SKM-1 (cell line): Measurements from ENCODE around the gene PBX1.

Experiments used
- DNase-seq: peaks from one replicate; lab custom pipeline; 2025; ENCODE audit not compliant: unreplicated experiment; lab: John Stamatoyannopoulos, UW

PBX1 gene

DNA sequence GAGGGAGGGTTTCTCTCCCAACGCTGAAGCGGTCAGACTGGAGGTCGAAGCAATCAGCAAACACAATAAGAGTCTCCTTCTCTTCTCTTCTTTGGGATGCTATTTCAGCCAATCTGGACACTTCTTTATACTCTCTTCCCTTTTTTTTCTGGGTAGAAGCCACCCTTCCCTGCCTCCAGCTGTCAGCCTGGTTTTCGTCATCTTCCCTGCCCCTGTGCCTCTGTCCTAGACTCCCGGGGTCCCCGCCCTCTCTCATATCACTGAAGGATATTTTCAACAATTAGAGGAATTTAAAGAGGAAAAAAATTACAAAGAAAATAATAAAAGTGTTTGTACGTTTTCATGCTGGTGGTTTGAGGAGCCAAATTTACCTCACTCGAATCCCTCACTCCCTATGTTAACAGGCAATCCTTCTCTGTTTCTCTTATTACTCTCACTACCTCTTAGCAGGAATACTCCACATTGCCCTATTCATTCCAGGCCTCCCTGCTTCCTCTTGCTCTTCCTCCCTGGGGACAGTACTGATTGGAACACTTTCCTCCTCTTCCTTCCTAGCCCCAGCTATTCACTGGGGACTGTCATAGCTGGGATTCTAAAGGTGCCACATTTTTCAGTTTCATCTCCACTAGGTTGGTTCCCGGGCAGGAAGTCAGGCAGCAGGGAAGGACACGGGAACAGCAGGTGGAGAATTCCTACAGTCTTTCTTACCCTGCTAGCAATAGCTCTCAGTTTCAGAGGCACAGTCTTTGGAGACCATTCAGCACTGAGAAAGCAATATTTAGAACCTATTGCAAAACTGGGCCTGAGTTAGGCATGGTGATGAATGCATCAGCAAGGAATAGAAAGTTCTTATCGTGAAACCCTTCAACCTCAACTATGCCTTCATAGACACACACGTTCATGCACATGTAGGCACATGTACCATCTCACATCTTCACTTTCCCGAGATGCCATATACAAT lies 288.0 kb downstream of the PBX1 start:
- DNase-seq: no peak

DNA sequence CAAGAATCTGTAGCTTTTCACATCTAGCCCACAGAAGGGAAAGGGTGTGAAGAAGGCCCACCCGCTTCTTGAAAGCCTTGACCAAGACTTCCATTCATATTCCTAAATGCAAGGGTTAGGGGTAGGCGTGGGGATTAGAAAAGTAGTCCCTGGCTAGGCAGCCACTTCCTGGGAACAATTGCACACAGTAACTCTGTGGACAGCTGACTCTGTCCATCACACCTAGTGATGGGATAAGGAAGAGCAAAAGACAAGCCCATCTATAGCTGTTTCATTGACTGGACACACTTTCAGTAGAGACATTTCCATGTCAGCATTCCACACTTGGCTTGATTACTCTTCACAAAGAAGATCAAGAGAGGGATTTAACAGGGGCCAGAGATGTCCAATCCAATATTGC lies 294.2 kb downstream of the PBX1 start:
- DNase-seq: no peak

DNA sequence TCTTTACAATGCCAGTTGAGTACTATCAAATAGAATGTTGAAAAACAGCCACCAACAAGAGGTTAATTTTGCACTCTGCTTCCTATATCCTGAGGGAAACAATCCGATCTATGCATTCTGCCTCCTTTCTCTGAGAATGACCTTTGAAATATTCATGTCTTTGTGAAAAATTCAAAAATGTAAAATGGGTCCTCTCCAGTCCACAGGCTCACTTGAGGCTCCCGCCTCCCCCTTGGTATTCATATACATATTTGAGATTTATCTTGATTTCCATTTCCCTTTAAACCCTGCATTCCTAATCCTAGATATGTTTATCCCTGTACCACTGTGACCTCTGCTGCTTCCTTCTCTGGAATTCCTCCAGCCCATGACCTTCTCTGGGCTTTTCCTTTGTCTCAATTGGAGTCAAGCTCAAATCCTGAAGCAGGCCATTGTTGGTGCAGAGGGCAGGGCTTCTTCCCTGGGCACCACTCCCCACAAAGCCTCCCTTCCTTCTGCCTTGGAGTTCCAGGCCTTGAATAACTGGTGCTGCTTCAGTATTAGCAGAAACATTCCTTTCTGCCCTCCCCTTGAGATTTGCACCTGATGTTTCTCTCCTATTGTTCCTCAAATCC lies 296.8 kb downstream of the PBX1 start:
- no peak for DNase-seq

DNA sequence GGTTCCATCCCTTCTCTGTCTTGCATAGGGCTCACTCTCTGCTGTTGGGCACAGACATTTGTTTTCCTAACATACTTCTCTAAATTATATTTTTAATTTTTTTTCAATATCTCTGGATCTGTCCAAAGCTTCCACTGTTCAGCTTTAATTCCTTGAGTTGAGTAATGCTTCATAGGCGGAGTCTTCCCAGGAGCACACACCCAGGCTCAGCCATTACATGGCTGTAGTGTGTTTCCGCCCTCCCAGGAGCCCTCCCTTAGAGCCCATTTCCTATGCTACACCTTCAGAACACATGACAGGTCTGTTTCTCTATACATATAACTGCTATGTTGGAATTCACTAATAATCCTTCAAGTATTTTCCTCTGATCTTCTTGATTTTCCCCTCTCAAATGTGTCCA lies 297.4 kb downstream of the PBX1 start:
- DNase-seq: no peak

DNA sequence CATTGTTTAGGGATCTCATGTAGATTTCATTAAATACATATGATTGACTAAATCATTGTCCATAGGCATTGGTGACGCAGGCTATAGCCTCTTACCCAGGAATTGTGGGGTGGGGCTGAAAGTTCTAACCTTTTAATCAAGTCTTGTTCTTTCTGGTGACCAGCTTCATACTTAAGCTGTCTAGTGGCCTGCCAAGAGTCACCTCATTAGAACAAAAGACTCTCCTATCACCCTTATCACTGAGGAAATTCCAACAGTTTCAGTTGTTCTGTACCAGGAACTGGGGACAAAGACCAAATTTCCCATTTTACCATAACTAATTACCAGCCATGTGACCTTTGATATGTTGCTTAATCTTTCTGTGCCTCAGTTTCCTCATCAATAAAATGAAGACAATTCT lies 298.5 kb downstream of the PBX1 start:
- no peak for DNase-seq

DNA sequence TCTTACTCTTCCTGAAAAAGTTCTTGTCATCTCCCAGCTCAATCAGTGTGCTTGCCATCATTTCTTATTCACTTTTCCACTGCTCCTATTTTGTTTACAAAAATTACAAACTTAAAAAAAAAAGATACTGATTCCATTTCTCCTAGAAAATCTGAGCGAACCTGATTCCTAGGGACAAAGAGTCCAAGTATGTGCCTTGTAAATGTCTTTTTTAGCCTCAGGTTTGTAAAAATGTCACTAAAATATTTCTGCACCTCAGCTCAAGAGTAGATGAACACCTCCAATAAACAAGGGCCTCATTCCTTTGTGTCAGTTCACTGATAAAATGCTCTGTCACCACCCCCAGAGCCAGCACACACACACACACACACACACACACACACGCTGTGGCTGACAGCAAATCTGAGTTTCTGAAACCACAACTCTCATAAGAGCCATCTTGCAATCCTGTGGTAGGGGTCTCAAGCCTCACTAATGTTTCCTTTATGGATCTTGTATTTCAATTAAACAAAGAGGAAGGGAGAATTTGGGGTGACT lies 299.2 kb downstream of the PBX1 start:
- no peak for DNase-seq

DNA sequence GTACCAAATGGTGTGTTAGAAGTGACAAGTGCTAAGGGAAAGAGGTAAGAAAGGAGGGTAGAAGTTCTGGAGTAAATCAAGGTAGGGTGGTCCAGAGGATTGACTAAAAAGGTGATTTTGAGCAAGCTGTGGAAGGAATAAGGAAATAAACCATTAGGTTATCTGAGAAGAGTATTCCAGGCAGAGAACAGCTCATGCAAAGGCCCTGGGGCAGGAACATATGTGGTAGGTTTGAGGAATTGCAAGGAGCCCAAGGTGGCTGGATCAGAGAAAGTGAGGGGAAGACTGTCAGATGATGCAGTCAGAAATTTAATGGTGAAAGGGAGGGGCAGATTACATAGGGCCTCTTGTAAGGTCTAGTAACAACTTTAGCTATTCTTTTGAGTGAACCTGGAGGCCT lies 302.6 kb downstream of the PBX1 start:
- no peak for DNase-seq

DNA sequence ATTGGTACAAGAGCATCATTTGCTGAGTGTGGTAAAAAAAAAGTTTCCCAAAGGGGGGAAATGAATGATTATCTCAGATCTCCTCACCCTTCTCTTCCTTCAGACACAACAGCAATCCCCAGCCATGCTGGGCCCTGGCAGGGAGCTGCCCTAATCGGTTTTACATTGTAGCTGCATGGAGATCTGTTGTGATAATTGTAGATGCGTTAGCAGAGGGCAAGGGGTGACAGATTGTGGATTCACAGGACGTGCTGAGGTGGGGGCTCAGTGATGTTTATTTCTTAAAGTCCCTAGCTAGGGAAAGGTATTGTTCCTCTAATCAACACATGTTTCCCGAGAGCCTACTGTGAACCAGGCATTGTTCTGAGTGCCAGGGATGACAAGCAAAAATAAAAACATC lies 304.1 kb downstream of the PBX1 start:
- DNase-seq: no peak

DNA sequence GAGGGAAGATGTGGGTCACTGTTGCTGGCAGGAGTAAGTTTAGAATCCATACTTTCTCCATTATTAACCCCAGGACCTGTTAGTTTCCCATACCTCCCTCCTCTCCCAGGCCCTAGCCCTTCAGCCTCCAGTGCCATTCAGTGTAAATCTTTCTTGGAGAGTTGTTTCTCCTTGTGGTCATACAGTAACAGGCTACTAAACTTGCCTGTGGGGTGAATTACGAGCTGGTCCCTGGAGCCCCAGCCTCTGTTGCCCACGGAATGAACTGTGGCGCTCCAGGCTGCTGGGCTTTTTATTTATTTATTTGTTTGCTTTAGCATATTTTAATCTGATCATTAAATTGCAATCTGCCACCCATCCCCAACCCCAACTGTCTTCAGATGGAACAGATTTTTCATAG lies 305.2 kb downstream of the PBX1 start:
- DNase-seq: no peak

DNA sequence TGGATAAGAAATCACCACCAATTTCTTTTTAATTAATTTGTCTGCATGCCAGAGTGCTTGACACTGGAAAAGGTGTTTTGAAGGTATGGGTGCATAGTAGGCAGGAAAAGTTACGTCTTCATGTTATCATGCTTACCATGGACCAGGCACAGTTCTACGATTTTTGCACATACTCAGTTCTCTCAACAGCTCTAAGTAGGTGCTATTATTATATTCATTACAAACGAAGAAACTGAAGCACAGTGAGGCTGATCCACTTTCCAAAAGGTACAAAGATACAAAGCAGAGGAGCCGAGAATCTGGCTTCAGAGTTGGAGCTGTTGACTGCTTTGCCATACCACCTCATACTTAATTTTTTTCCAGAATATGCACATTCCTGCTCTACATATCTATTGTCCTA lies 306.4 kb downstream of the PBX1 start:
- no peak for DNase-seq

DNA sequence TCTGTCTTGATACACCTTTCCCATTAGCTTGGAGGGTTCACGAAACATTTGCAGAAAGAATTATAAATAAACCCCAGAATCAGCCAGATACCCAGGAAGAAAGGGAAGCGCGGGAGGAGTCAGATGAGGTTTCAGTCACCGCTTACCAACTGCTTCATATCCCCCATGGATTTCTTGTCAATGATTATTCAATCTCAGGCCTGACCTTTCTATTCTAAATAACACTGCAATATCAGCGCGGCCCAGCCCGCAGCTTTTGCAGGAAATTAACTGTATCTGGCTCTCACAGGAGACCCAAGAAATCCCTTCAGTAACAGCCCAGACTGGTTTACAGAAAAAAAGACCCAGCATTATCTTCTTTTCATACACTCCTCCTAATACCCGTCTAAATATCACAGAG lies 308.6 kb downstream of the PBX1 start:
- no peak for DNase-seq

DNA sequence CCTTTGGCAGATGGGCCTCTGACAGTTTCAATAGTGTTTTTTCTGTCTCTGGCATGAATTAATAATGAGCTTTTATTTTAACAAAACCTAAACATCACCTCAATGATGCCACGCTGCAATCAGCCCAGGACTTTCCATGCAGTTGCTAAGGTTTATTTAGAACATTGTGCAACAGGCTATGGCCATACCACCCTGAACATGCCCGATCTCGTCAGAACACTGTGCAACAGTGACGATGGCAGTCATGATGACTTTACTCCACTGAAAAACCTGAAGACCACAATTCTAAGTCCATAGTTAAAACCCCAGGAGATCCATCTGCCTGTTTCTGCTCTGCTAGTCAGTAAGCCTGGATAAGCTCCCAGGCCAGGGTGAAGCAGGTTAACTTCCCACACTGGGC lies 310.0 kb downstream of the PBX1 start:
- no peak for DNase-seq

DNA sequence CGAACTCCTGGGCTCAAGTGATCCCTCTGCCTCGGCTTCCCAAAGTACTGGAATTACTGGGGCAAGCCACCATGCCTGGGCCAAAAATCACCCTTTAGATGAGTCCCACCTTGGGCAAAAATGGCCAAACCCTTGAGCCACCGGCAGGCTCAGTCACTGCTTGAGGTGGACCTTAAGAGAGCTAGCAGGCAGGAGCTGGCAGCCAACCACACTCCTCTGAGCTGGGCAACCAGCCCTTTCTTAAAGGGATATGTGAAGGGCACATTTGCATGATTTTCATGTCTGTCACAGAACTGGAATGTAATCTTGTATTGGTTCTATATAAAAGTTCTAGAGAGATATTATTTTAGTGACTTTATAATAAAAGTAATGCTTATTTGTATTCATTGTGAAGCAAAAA lies 316.5 kb downstream of the PBX1 start:
- DNase-seq: no peak

DNA sequence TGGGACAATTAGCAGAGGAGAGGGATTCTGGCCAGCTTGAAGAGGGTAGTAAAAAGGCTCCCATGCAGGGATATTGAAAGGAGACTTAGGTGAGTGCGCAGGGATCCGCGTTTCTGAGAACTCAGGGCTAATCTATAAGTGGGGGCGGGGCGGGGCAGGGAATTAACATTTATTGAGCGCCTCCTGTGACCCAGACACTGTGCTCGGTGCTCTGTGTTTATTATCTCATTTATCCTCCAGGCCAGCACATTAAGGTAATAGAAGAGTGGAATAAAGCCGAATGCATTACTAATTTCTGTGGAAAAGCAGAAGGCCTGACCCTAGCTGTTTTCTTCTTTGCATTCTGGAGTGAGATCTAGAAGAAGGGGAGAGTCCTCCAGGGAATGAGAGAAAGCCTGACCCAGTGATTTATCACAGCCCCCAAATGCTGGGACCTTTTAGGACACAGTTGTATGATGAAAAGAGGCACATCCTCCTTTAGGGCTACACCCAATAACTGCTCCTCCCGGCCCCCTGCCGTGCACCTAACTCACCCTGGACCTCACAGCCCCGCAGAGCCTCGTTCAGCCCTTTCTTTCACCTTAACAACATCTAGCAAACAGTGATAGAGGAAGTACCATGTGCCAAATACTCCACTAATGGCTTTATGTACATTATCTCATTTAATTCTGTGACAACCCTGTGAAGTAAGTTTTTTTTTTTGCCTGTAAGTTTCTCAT lies 317.6 kb downstream of the PBX1 start:
- no peak for DNase-seq

DNA sequence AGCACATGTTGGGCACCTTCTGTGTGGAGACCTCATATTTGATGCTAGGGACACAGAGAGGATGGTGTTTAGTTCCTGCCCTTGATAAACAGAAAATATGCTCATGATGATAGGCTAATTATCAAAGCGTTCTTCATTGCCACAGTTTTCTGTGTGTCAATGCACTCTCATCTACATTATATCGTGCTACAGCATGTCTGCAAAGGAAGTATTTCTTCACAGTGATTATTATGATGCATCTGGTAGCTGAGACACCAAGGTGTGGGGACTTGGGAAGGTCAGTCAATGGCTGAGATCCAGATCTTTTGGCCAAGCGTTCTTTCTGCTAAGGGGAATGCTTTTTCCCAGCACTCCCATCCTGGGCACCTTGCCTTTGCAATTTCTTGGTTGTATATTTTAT lies 321.2 kb downstream of the PBX1 start:
- no peak for DNase-seq

DNA sequence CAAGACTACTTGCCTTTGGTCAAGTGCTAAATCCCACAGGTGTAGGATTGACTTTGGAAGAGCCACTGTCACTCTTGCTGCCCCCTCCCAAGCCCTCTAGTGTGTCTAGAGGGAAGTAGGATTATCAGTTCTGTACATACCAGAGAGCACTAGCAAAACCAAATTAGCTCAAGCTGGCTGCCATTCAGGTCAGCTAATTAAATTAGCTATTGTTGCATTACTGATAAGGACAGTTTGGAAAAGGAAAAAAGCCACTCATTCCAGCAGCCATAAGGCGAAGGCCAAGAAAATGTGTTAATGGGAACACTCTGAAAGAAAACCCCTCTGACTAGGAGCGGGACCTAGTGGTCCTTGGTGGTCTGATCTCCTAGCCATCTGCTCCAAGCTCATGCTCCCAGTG lies 321.7 kb downstream of the PBX1 start:
- DNase-seq: no peak

DNA sequence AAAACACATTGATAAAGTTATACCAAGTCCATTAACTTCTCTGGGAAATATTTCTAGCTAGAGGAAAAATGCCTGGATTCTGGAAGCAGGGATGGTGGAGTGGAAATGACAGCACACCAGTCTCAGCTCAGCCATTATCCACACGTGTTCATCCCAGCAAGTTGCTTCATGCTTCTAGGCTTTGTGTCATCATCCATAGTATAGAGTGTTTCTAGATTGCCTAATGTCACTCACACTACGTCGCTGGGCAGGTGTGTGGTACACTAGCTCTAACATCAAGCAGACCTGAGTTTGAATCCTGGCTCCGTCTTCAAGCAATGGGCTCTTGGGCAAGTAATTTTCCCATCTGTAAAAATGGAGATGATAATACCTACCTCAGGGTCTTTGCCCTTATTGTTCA lies 326.3 kb downstream of the PBX1 start:
- DNase-seq: no peak

DNA sequence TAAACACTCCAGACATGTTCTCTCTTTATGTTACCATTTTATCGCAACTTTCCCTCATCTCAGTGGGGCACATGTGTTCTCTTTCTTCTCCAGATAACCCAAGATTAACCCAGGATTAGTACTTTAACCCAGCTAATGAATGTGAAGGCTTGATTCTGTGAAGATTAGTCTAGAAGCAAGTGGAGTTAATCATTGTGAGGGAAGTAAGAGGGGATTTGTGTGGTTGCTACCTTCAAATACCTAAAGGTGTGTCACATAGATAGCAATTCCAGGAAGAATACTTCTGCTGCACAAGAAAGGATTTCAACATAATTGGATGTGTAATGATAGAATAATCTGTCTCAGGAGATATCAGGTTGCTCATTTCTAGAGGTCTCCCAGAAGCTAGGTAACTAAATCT lies 327.1 kb downstream of the PBX1 start:
- no peak for DNase-seq

DNA sequence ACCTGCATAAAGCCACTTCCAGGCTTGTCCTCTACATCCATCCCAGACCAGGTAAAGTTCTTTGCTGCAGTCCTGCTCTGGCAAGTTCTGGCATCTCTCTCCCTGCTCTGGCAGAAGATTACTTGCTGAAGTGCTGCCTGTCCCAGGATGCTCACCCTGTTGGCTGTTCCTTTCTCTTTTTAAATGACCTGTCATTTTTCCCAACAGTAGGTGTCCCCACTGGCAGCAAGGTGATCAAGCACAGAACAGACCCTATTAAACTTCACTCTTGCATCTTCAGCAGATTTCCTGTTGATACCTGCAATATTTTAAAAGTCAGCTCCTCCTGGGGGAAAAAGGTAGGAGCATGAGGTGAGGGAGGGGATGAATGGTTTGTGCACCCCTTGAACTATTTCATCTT lies 332.6 kb downstream of the PBX1 start:
- DNase-seq: no peak

DNA sequence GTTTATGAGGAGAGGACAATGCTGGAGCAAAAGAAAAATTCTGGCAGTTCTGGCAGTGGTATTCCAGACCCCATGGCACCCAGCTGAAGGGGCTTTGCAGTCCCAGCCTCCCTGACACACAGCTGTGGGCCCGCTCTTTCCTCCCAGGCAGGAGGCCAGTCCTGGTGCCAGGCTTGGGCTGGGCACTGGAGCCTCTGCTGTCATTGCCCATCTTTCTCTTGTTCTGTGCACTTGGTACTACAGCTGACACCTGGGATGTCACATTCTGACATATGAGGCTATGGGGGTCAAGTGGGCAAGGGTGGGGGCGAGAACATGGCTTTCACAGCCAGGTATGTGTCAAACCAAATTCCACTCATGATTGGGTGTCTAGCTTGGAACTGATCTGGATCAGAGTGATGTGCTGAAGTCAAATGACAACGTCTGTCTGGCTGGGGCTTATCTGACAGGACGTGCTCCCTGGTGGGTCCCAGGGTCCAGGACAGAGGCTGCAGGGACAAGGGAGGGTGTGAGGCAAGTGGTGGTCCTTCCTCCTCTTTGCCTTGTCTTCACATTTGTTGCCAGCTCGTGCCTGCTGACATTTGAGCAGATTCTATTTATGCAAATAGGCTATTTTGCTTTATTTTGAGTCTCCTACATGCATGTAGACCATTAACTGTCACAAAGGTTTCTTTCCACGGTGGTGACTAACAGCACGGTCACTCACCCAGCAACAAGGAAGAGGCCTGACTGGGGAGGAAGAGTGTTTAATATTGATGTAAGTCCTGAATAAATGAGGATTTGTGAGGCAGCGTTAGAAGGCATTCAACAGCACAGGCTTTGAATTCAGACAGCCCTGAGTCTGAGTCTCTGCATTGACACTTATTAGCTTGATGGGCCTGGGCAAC lies 336.3 kb downstream of the PBX1 start:
- no peak for DNase-seq

DNA sequence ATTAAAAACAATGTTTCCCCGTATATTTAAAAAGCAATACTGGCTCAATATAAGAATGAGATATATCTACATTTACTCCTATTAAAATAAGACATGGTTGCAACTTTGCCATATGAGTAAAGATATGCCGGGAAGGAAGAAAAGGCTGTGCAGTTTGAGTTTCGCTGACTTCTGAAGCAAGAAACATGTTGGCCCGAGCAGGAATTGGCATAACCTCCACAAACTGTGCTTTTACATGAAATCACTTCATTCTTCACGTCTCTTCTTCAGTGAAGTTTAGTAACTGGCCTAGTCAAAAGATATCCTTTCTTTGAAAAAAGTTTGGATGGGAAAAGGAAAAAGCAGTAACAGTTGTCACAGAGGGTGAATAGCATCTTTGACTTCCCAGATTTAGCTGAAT lies 342.0 kb downstream of the PBX1 start:
- DNase-seq: no peak
